ES-I3 (cell line): ENCODE results near the gene CMIP.

Experiments
- H3K36me3 ChIP-seq: 2 replicates; pipeline ENCODE4 v1.6.1; 2013; ENCODE audit warnings: mild to moderate bottlenecking, low read length, control low read depth, moderate library complexity; ENCODE audit not compliant: insufficient read depth
- H3K4me1 ChIP-seq: 2 replicates; pipeline ENCODE4 v1.6.1; 2013; ENCODE audit warnings: mild to moderate bottlenecking, control low read depth, low read length; ENCODE audit not compliant: insufficient read depth
- H3K9ac ChIP-seq: 2 replicates; pipeline ENCODE4 v1.6.1; 2013; ENCODE audit warnings: low read depth, mild to moderate bottlenecking, low read length, moderate library complexity
- H3K9me3 ChIP-seq: 2 replicates; pipeline ENCODE4 v1.6.1; 2013; ENCODE audit warnings: mild to moderate bottlenecking, low read length, moderate library complexity; ENCODE audit not compliant: control insufficient read depth, insufficient read depth

CMIP gene

DNA sequence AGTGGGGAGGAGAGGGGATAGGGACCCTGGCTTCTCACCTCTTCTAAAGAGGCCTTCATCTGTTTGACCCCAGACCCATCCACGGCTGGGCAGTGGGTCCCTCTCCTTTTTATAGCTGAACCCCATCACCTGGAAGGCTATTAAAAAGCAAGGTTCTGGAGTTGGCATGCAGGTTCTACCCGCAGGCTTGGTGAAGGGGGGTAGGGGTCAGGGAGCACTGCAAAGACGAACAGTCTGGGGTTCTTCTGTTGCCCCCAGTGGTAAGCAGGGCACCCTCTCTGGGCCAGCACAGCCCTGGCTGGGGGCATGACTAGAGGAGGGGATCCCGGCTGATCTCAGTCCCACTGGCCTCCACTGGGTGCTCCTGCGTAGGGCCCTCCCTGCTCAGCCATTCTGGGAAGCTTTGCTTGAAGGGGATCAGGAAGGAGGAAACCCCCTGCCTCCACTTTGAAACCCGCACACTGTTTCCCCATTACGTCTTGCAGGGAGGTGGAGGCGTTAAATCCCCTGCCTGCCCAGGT, 13.6 kb downstream of the CMIP start:
- Histone ChIP-seq H3K9ac (no peak overlapping the region; the same call in 1 of the 2 replicates), H3K4me1 (peaks cover 24% of the 10 kb centered on the region; the same call in 1 of the 2 replicates), H3K36me3 (no peaks in the 10 kb centered on the region), H3K9me3 (no peaks in the 10 kb centered on the region)

DNA sequence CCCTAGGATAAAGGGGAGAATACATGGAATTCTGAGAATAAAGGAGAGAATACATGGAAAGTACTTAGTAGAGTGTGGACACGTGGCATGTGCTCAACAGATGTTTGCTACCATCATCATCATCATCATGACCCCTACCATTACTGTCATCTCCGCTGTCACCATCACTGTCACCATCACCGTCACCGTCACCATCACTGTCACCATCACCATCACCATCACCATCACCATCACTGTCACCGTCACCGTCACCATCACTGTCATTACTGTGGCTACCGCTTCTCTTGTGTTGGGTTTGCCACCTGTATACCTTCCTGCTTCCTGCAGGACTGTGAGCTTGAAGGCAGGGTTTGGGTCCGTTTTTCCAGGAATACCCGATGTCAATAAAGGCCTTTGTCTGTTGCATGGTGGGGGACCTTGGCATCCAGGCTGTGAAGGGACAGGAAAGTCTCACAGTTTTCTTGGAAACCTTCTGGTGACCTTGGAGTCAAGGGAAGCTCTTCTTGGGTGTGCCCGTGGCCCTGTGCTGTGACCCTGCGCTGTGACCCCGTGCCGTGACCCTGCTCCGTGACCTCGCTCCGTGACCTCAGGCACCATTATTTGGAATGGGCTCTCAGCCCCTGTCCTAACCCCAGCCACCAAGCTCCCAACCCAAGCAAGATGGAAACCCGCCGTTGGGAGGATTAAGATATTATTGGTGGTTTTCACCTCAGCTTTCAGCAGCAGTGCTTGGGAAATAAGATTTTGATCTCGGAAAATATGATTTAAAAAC, 14.4 kb downstream of the CMIP start:
- Histone ChIP-seq H3K4me1 (peaks cover 22% of the 10 kb centered on the region; the same call in 1 of the 2 replicates), H3K9me3 (no peaks in the 10 kb centered on the region), H3K36me3 (no peaks in the 10 kb centered on the region), H3K9ac (no peak overlapping the region)

DNA sequence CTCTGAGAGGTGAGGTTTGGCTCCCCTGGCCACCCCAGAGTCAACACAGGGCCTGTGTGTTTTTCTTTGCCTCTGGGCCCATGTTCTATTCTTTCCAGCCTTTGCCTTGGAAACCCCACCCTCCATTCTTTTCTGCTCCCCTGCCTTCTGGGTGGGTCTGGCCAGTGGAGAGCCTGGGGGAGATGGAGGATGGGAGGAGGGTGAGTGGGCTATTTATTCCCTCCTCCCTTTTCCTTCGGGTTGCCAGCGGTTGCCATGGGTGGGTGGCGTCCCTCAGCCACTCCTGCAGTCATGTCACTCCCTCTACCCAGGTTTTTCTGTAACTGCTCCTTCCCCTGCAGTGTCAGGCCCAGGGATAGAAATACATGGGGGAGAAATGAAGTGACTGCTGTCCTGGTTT, 15.5 kb downstream of the CMIP start:
- Histone ChIP-seq H3K4me1 (peaks cover 22% of the 10 kb centered on the region; the same call in 1 of the 2 replicates), H3K36me3 (no peaks in the 10 kb centered on the region), H3K9ac (no peak overlapping the region), H3K9me3 (no peaks in the 10 kb centered on the region)

DNA sequence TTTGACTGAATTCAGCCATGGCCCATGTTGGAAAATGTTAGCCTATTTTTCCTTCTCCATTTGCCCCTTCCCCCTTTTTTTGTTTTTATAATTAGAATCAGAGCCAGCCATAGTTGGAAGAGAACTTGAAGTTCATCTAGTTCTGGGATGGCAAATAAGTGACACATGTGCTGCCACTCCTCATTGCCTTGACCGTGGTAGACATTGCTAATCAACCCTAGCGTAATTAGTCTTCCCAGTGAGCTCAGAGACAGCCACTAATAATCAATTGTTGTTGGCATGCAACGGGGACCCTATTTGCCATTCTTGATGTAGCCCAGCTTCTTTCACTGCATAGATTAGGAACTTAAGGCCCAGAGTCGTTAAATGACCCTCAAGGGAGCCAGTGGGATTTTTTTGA, 16.6 kb downstream of the CMIP start:
- H3K9me3 ChIP-seq = no peaks in the 10 kb centered on the region
- H3K4me1 ChIP-seq = peaks cover 17% of the 10 kb centered on the region; the same call in 1 of the 2 replicates
- H3K9ac ChIP-seq = no peak overlapping the region
- no peaks in the 10 kb centered on the region for H3K36me3 ChIP-seq

DNA sequence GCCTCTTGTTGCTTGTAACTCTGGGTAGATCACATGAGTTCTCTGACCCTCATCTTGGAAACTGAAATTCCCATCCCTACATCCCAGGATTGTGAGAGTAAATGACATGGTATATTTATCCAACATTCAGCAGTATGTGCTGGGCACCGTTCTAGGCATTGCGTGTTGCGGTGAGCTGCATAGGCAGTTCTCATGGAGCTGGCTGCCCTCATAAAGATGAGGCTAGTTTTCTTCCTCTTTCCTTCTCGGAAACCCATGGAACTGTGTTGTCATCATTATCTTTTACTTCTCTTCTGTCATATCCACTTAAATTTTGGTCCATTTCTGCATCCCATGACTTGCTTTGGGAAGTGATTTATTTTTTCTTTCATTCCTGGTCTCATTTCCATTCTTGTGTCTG, 17.2 kb downstream of the CMIP start:
- Histone ChIP-seq H3K9ac (no peak overlapping the region), H3K4me1 (peaks cover 16% of the 10 kb centered on the region; the same call in 1 of the 2 replicates), H3K9me3 (no peaks in the 10 kb centered on the region), H3K36me3 (no peaks in the 10 kb centered on the region)

DNA sequence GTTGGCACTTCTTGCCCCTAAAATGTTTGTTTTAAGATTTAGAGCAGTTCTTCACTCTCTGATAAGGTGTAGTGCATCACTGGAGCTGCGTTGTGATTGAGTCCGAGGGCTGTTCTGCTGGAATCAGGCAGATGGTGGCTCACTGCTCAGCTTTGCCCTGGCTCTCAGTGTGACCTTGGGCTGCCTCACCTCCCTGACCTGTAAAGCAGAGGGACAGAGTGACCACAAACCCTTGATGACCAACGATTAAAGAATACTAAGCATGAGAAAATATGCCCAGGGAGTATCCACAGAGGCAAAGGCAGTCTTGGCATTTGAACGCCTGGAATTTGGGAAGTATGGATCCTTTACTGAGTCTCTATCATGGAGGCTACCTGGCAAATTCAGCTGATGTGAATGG, 18.1 kb downstream of the CMIP start:
- Histone ChIP-seq H3K9ac (no peak overlapping the region), H3K36me3 (no peaks in the 10 kb centered on the region), H3K9me3 (no peaks in the 10 kb centered on the region), H3K4me1 (peaks cover 8% of the 10 kb centered on the region; the same call in 1 of the 2 replicates)

DNA sequence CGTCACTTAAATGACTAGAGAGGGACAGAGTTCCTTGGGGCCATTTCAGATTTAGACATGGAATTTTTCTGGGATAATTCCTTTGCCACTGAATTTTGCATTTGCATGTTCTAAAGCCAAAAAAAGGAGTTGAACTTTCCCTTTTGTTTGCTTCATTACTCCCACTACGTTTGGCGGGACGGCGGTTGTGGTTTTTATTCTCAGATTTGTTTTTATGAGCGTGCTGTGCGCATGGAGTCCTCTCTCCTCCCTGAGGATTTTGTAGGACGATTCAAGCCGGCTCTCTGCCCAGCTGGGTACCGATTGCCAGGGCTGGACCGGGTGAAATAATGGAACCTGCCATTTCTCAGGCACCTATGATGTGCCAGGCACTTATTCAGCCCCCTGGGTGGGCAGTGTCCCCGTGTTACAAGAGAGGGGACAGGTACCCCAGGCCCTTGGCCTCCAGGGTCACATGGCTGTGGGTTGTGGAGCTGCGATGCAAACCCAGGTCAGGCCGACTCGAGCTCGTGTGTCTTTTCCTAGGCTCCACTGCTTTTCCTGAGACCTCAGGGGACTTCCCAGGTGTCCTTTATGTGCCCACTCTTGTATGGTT, 18.8 kb downstream of the CMIP start:
- peaks cover 2% of the 10 kb centered on the region; the same call in 1 of the 2 replicates for H3K4me1 ChIP-seq
- no peaks in the 10 kb centered on the region for H3K36me3 ChIP-seq
- H3K9ac ChIP-seq = no peak overlapping the region
- H3K9me3 ChIP-seq = no peaks in the 10 kb centered on the region

DNA sequence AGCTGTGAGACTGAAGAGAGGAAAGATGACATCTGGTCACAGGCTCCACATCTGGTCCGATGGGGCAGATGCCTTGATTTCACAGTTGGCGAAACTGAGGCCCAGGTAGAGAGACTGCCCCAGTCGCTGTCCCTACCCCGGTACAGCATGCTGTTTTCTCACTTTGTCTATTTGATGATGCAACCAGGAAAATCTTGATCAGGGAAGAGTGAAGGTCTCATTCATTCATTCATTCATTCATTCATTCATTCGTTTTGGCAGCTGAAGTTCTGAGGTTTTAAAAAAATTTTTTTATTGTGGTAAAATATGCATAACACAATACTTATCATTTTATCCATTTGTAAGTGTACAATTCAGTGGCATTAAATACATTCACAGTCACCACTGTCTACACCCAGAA, 19.7 kb downstream of the CMIP start:
- Histone ChIP-seq H3K9ac (no peak overlapping the region), H3K9me3 (no peaks in the 10 kb centered on the region), H3K4me1 (no peaks in the 10 kb centered on the region; the same call in 1 of the 2 replicates), H3K36me3 (no peaks in the 10 kb centered on the region)

DNA sequence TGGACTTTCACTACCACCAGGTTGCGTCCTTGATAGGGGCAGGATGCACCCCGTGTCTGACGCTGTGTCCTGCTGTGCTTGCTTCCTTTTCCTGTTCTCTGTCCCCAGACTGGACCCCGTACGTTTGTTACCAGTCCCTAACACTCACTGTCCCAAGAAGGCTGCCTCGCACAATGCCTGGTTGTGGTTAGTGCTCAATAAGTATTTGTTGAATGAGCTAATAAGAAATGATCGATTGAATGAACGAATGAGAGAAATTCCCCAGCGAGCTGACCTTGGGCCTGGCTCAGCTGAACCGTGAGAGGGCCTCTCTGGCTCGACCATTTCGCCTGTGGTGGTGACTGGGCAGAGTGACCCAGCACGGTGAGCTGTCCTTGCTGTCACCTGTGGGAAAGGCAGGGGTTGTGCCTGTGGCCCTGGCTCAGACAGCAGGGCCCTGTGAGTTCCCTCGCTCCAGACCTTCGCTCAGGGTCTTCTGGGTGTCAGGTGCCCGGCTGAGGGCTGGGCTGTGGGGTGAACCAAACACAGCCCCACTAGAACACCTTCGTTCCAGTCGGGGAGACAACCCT, 20.9 kb downstream of the CMIP start:
- Histone ChIP-seq H3K4me1 (no peaks in the 10 kb centered on the region), H3K36me3 (no peaks in the 10 kb centered on the region), H3K9me3 (no peaks in the 10 kb centered on the region), H3K9ac (no peak overlapping the region)

DNA sequence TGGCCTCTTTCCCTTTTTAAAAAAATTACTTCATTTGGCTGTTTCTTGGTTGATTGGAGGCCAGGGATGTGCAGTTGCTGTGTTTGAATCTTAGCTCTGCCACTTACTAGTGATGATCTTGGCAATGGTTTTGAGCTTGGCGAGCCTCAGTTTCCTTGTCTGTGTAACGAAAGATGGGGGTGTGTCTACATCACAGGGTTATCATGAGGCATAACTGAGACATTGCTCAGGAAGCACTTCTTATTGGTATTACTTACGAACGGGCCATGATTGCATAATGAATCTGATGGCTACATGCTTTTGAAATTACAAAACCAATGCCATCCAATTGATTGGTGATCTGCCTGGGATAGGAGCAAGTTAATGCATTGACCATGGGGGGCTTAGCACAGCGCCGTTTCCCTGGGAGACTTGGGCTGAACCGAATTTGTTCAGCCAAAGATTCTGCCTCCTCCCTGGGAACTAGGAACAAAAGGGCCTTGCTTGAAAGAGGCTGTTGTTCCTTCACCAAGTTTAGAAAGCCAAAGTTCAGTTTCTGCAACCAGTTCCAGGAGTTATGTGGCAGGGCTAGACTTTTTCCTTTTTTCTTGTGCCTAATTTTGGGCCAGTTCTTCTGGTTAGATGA, 21.9 kb downstream of the CMIP start:
- Histone ChIP-seq H3K4me1 (no peaks in the 10 kb centered on the region), H3K36me3 (no peaks in the 10 kb centered on the region), H3K9ac (no peak overlapping the region), H3K9me3 (no peaks in the 10 kb centered on the region)

DNA sequence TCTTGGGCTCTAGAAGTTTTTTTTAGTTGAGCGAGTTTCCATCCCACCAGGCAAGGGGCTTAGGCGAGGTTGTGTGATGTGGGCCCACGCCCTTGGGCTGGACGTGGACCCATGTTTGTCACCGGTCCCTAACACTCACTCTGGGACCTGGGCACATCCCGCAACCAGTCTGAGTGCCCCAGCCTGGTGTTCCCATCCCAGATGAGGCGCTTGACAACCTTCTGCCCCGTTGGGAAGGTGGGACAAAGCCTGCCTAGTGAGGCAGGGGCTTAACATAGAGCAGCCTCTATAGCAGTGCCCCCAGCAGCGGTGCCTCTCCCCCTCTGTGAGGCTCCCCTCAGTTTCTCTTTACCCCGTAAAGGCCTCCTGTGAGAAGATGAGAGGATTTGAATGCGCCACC, 22.5 kb downstream of the CMIP start:
- Histone ChIP-seq H3K9me3 (no peaks in the 10 kb centered on the region), H3K4me1 (no peaks in the 10 kb centered on the region), H3K9ac (no peak overlapping the region)

DNA sequence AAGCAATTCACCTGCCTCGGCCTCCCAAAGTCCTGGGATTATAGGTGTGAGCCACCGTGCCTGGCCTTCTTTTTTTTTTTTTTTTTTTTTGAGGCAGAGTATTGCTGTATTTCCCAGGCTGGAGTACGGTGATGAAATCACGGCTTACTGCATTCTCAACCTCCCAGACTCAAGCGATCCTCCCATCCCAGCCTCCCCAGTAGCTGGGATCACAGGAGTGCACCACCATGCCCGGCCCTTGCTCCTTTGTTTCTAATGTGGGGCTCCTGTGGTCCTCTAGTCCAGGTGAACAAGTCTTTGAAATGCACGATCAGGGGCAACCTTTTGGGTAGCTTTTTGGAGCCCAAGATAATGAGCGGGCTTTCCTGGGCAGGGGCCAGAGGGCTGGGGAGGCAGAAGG, 23.2 kb downstream of the CMIP start:
- no peak overlapping the region for H3K9ac ChIP-seq
- H3K9me3 ChIP-seq = no peaks in the 10 kb centered on the region
- no peaks in the 10 kb centered on the region for H3K4me1 ChIP-seq
- peaks cover 5% of the 10 kb centered on the region; the same call in 1 of the 2 replicates for H3K36me3 ChIP-seq

More for the DNA sequence above, 22.5 kb downstream of the CMIP start:
- peaks cover 3% of the 10 kb centered on the region; the same call in 1 of the 2 replicates for H3K36me3 ChIP-seq

DNA sequence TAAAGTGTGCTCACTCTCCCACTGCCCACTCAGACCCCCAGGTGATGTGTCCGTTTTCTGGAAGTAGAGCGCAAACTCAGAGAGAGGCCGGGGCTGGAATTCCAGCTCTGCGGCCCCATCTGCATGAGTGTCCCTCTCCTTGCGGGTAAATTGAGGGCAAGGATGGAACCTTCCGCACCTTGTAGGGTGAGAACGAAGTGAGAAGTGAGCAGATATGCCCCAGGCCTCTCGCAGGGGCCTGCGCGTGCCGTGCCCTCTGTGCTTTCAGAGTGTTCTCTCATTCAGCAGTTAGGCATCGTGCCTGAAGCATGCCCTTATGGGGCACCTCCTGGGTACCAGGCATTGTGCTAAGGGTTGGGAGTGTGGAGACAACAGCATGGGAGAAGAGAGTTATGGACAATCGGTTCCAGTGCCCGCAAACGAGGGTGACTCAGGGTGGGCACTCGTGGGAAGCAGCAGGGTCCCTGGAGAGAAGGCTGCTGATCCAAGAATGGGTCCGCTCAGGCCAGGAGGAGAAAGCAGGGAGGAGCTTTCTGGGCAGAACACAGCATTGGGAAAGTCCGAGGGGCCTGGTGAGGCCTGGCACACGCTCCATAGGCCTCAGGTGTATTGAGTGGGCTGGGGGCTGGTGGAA, 23.8 kb downstream of the CMIP start:
- H3K36me3 ChIP-seq = peaks cover 5% of the 10 kb centered on the region; the same call in 1 of the 2 replicates
- H3K4me1 ChIP-seq = no peaks in the 10 kb centered on the region
- no peaks in the 10 kb centered on the region for H3K9me3 ChIP-seq
- H3K9ac ChIP-seq = no peak overlapping the region

DNA sequence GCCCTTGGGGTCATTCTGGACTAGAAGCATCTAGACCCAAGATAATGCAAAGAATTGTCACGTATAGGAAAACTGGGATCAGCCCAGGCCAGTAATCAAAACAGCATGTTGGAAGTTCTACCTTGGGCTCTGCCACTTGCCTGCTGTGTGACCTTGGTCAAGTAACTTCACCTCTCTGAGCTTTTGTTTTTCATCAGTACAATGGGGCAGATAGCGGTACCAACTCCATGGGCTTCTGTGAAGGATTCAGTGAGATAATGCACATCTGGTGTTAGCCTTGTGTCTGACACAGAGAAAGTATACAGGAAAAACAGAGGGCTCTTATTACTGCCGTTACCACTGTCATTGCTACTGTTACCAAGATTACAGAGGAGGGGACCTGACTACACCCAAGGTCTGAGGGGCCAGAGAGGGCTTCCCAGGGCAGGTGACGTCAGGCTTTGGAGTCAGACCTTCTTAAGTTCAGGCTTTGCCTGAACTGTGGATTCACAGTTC, 24.6 kb downstream of the CMIP start:
- H3K9ac ChIP-seq = no peak overlapping the region
- no peaks in the 10 kb centered on the region for H3K9me3 ChIP-seq
- H3K36me3 ChIP-seq = peaks cover 5% of the 10 kb centered on the region; the same call in 1 of the 2 replicates
- H3K4me1 ChIP-seq = no peaks in the 10 kb centered on the region
